ENCODE data around the gene SLC25A12. TPM values are rescaled to one million over a fixed set of nuclear protein-coding genes. Genes with fewer than 3 reads are reported as not detected.
"Not testable (repeated sequence)": the region's sequence is repeated elsewhere in the genome, so short reads cannot be mapped to it uniquely, and the experiment has no call there.

The SLC25A12 gene
- total and polyA plus RNA-seq, 10 donors: 9.8 to 25.9 (median 17.8) TPM

DNA sequence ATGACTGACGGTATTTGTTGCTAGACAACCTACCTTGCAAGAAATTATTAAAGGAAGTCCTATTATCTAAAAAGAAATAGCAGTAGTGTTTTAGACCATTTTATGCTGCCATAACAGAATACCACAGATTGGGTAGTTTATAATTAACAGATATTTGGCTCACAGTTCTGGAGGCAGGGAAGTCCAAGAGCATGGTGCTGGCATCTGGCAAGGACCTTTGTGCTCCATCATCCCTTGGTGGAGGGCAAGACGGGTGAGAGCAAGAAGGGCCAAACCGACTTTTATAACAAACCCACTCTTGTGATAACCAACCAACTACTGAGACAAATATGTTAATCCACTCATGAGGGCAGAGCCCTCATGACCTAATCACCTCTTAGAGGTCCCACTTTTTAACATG, 115.5 kb downstream of the SLC25A12 start:
- Histone ChIP-seq H3K4me1 (no peaks in the 10 kb centered on the region), H3K27ac (no peak overlapping the region), H3K27me3 (replicated peaks in 1 of 7) (no peaks in the 10 kb centered on the region), H3K4me3 (no peak overlapping the region), H3K9me3 (peaks cover 0 to 20% (median 15%) of the 10 kb centered on the region in 8 donors), H3K36me3 (peaks cover 0 to 18% (median 4%) of the 10 kb centered on the region in 6 donors)
- intact Hi-C loops (cut with DNase I; ENCODE audit: low total_unique reads): no loop called here
- WGBS, 5 donors: 93 to 98% (median 97%) methylated on average over 3 of the region's 3 CpGs
- no peak for DNase-seq
- TF ChIP-seq CTCF (IDR thresholded peaks at IDR 0.05 in 8 of 11, conservative IDR thresholded peaks at IDR 0.05 in 3 of 11) (no peak), POLR2AphosphoS5 (IDR thresholded peaks at IDR 0.05) (no peak)

GRCh38 chr2:171774581-171774980, 119.5 kb downstream of the SLC25A12 start:
- H3K4me1 ChIP-seq; H3K27ac ChIP-seq; DNase-seq; H3K36me3 ChIP-seq; H3K27me3 ChIP-seq (replicated peaks in 1 of 7); H3K4me3 ChIP-seq; intact Hi-C loops (cut with DNase I; ENCODE audit: low total_unique reads): not testable (repeated sequence)
- H3K9me3 ChIP-seq: peaks cover 0 to 38% (median 23%) of the 10 kb centered on the region in 8 donors
- 95 to 98% (median 97%) methylated on average over 8 to 35 of the region's 35 CpGs for WGBS, 5 donors

DNA sequence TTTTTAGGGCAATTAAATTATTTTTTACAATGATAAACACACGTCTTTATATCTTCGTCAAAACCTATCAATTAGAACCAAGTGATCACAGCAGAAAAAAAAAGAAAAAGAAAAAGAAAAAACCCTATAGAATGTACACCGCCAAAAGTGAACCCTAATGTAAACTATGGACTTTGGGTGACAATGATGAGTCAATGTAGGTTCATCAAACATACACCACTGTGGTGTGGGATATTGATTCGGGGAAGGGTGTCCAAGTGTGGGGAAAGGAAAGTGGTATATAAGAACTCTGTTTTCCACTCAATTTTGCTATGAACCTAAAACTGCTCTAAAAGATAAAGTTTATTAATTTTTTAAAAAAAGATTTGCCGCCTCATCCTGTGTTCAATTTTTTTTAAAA, 121.7 kb downstream of the SLC25A12 start:
- Histone ChIP-seq H3K4me3 (no peak overlapping the region), H3K27ac (no peak overlapping the region), H3K4me1 (no peaks in the 10 kb centered on the region), H3K36me3 (peaks cover 0 to 9% (median 0%) of the 10 kb centered on the region in 6 donors), H3K27me3 (replicated peaks in 1 of 7) (no peaks in the 10 kb centered on the region), H3K9me3 (peaks cover 0 to 21% (median 8%) of the 10 kb centered on the region in 8 donors)
- TF ChIP-seq CTCF (IDR thresholded peaks at IDR 0.05 in 8 of 11, conservative IDR thresholded peaks at IDR 0.05 in 3 of 11) (no peak), POLR2AphosphoS5 (IDR thresholded peaks at IDR 0.05) (no peak), POLR2A (IDR thresholded peaks at IDR 0.05) (no peak)
- intact Hi-C loops (cut with DNase I; ENCODE audit: low total_unique reads): no loop called here
- DNase-seq: no peak
- 94 to 97% (median 94%) methylated on average over 5 of the region's 5 CpGs for WGBS, 5 donors

DNA sequence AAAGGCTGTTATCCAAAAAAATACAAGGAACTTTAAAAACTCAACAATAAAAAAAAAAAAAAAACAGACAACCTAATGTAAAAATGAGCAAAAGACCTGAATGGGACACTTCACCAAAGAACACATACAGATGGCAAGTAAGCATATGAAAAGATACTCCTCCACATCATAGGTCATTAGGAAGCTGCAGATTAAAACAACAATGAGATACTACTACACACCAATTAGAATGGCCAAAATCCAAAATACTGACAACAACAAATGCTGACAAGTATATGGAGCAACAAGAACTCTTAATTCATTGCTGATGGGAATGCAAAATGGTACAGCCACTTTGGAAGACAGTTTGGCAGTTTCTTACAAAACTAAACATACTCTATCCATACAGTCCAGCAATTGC, 122.6 kb downstream of the SLC25A12 start:
- Histone ChIP-seq H3K27ac (no peak overlapping the region), H3K27me3 (replicated peaks in 1 of 7) (no peaks in the 10 kb centered on the region), H3K9me3 (peaks cover 0 to 18% (median 8%) of the 10 kb centered on the region in 8 donors), H3K4me3 (no peak overlapping the region), H3K4me1 (no peaks in the 10 kb centered on the region), H3K36me3 (peaks cover 0 to 9% (median 0%) of the 10 kb centered on the region in 6 donors)
- intact Hi-C loops (cut with DNase I; ENCODE audit: low total_unique reads): no loop called here
- no peak for TF ChIP-seq POLR2AphosphoS5 (IDR thresholded peaks at IDR 0.05)
- no peak for TF ChIP-seq POLR2A (IDR thresholded peaks at IDR 0.05)
- TF ChIP-seq CTCF (IDR thresholded peaks at IDR 0.05 in 8 of 11, conservative IDR thresholded peaks at IDR 0.05 in 3 of 11): no peak
- no peak for DNase-seq

DNA sequence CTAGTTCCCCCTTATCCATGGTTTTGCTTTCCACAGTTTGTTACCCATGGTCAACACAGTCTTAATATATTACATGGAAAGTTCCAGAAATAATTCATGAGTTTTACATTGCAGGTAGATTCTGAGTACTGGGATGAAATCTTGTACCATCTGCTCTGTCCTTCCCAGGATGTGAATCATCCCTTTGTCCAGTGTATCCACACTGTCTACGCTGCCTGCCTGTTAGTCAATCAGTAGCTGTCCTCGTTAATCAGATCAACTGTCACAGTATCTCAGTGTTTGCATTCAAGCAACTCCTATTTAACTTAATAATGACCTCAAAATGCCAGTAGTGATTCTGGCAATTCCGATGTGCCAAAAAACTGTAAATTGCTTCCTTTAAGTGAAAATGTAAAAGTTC, 130.4 kb downstream of the SLC25A12 start:
- Histone ChIP-seq H3K4me3 (no peak overlapping the region), H3K9me3 (peaks cover 0 to 6% (median 0%) of the 10 kb centered on the region in 8 donors), H3K27ac (no peak overlapping the region), H3K4me1 (no peaks in the 10 kb centered on the region), H3K36me3 (peaks cover 0 to 50% (median 12%) of the 10 kb centered on the region in 6 donors), H3K27me3 (replicated peaks in 1 of 7) (no peaks in the 10 kb centered on the region)
- WGBS, 5 donors: 92 to 96% (median 95%) methylated on average over 3 of the region's 3 CpGs
- intact Hi-C loops (cut with DNase I; ENCODE audit: low total_unique reads): no loop called here
- no peak for DNase-seq
- TF ChIP-seq CTCF (IDR thresholded peaks at IDR 0.05 in 8 of 11, conservative IDR thresholded peaks at IDR 0.05 in 3 of 11): no peak
- TF ChIP-seq POLR2AphosphoS5 (IDR thresholded peaks at IDR 0.05): no peak
- TF ChIP-seq POLR2A (IDR thresholded peaks at IDR 0.05): no peak

Measured in spleen (tissue), 11 donors.